ENCODE data around the gene MYORG. TPM values are rescaled to one million over a fixed set of nuclear protein-coding genes. Genes with fewer than 3 reads are reported as not detected.

Gene MYORG
- total RNA-seq, 3 donors from 2014 or later (not counting 1 experiment from before 2014, with no cell fraction given): 0.58 to 0.93 (median 0.92) TPM

DNA sequence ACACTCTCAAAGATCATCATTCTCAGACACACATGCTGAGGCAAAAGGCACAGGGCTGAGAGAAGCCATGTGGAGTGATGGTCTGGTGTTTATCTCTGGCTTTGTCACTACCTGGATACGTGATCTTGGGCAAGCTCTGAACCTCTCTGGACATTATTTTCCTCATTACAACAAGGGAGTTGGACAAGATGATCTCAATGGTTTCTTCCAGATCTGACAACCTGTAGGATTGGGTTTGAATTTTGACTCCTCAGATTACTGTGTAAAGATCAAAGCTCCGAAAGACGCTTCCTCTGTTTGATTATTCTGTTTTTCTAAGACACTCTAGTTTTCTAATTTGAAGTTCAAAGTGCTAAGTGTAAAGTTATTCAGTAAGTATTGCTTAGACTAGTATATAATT lies 27.4 kb downstream of the MYORG start:
- H3K36me3 Mint-ChIP-seq: peaks cover 5% of the 10 kb centered on the region
- no peak for TF ChIP-seq CTCF (IDR thresholded peaks at IDR 0.05)

DNA sequence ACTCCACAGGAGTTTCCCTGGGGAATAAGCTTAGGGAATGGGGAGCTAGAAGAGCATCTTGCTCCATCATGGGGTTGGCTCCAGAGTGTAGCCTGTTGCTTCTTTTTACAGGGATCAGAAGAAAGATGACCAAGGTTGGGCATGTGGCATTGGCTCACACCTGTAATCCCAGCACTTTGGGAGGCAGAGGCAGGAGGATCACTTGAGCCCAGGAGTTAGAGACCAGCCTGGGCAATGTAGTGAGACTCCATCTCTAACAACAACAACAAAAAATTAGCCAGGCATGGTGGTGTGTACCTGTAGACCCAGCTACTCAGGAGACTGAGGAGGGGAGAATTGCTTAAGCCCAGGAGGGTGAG lies 28.9 kb downstream of the MYORG start:
- no peaks in the 10 kb centered on the region for H3K9me3 ChIP-seq (ENCODE audit: control insufficient read depth, insufficient read depth, low read length)
- Mint-ChIP-seq H3K4me1 (no peaks in the 10 kb centered on the region), H3K36me3 (peaks cover 5% of the 10 kb centered on the region), H3K4me3 (no peak overlapping the region), H3K9me3 (no peaks in the 10 kb centered on the region), H3K27me3 (ENCODE audit: low read depth in 2 of 2) (no peaks in the 10 kb centered on the region), H3K27ac (no peak overlapping the region)
- DNase-seq: no peak
- no peak for ATAC-seq
- no peaks in the 10 kb centered on the region for H3K27me3 ChIP-seq (ENCODE audit: control insufficient read depth, insufficient read depth, low read length)
- H3K4me3 ChIP-seq (ENCODE audit: low read length): no peak overlapping the region
- no peak overlapping the region for H3K27ac ChIP-seq (ENCODE audit: low read length)
- peaks cover 8% of the 10 kb centered on the region for H3K36me3 ChIP-seq (ENCODE audit: control insufficient read depth, insufficient read depth, low read length)
- intact Hi-C loops (cut with micrococcal nuclease): no loop called here
- H3K4me1 ChIP-seq (ENCODE audit: control insufficient read depth, insufficient read depth, low read length): no peaks in the 10 kb centered on the region
- no peak for TF ChIP-seq CTCF (IDR thresholded peaks at IDR 0.05)

More for the DNA sequence above, 27.4 kb downstream of the MYORG start:
- no peak overlapping the region for H3K4me3 Mint-ChIP-seq
- H3K27ac Mint-ChIP-seq: no peak overlapping the region
- H3K4me1 Mint-ChIP-seq: no peaks in the 10 kb centered on the region
- Histone ChIP-seq H3K4me3 (ENCODE audit: low read length) (no peak overlapping the region), H3K36me3 (ENCODE audit: control insufficient read depth, insufficient read depth, low read length) (no peaks in the 10 kb centered on the region), H3K9me3 (ENCODE audit: control insufficient read depth, insufficient read depth, low read length) (no peaks in the 10 kb centered on the region), H3K27me3 (ENCODE audit: control insufficient read depth, insufficient read depth, low read length) (no peaks in the 10 kb centered on the region), H3K4me1 (ENCODE audit: control insufficient read depth, insufficient read depth, low read length) (no peaks in the 10 kb centered on the region), H3K27ac (ENCODE audit: low read length) (no peak overlapping the region)
- intact Hi-C loops (cut with micrococcal nuclease): no loop called here
- H3K9me3 Mint-ChIP-seq: no peaks in the 10 kb centered on the region
- H3K27me3 Mint-ChIP-seq (ENCODE audit: low read depth in 2 of 2): no peaks in the 10 kb centered on the region
- no peak for DNase-seq
- 100% methylated on average over 2 of the region's 3 CpGs for WGBS (ENCODE audit: insufficient coverage)
- ATAC-seq: no peak

DNA sequence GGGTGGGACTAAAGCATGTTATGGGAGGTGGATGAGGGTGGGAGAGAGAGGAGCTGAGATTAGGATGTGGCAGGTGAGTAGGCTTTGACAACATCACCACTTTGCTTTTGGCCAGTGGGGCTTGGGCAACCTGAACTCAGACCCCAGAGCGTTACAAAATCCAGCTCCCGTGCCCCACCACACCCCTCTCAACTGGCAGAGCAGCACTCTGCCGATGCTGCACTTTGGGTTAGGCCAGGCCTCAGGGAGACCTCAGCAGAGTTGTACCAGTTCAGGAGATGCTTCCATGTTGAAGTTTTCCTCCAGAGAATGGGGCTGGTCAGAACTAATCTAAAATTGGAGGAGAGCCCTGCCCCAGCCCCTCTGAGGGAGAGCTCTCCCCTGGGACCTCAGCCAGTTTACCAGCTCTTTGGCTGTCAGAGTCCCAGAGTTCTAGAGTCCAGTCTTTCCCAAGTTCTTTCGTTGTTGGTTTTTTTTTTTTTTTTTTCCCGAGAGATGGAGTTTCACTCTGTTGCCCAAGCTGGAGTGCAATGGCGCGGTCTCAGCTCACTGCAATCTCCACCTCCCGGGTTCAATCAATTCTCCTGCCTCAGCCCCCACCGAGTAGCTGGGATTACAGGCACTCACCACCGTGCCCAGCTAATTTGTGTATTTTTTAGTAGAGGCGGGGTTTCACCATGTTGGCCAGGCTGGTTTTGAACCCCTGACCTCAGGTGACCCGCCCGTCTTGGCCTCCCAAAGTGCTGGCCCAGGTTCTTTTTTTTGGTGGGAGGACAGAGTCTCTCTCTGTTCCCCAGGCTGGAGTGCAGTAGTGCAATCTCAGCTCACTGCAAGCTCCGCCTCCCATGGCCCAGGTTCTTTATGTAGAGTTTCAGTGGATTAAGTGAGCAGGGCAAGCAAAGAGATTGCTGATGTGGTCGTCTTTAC lies 29.6 kb downstream of the MYORG start:
- no peak overlapping the region for H3K27ac ChIP-seq (ENCODE audit: low read length)
- peaks cover 14% of the 10 kb centered on the region for H3K36me3 ChIP-seq (ENCODE audit: control insufficient read depth, insufficient read depth, low read length)
- no peaks in the 10 kb centered on the region for H3K9me3 ChIP-seq (ENCODE audit: control insufficient read depth, insufficient read depth, low read length)
- H3K27ac Mint-ChIP-seq: no peak overlapping the region
- H3K36me3 Mint-ChIP-seq: peaks cover 5% of the 10 kb centered on the region
- no peaks in the 10 kb centered on the region for H3K27me3 ChIP-seq (ENCODE audit: control insufficient read depth, insufficient read depth, low read length)
- TF ChIP-seq CTCF (IDR thresholded peaks at IDR 0.05): no peak
- H3K4me1 Mint-ChIP-seq: no peaks in the 10 kb centered on the region
- no peak for ATAC-seq
- no peaks in the 10 kb centered on the region for H3K4me1 ChIP-seq (ENCODE audit: control insufficient read depth, insufficient read depth, low read length)
- intact Hi-C loops (cut with micrococcal nuclease): no loop called here
- H3K4me3 ChIP-seq (ENCODE audit: low read length): no peak overlapping the region
- H3K9me3 Mint-ChIP-seq: no peaks in the 10 kb centered on the region
- H3K4me3 Mint-ChIP-seq: no peak overlapping the region
- H3K27me3 Mint-ChIP-seq (ENCODE audit: low read depth in 2 of 2): no peaks in the 10 kb centered on the region
- no peak for DNase-seq
- 92% methylated on average over 15 of the region's 15 CpGs for WGBS (ENCODE audit: insufficient coverage)

GRCh38 chr9:34343605-34344004 lies 33.1 kb downstream of the MYORG start:
- no peak for DNase-seq
- no peak overlapping the region for H3K27ac ChIP-seq (ENCODE audit: low read length)
- Mint-ChIP-seq H3K27ac (no peak overlapping the region), H3K36me3 (peaks cover 6% of the 10 kb centered on the region), H3K4me1 (no peaks in the 10 kb centered on the region), H3K9me3 (no peaks in the 10 kb centered on the region), H3K27me3 (ENCODE audit: low read depth in 2 of 2) (no peaks in the 10 kb centered on the region), H3K4me3 (no peak overlapping the region)
- peaks cover 39% of the 10 kb centered on the region for H3K36me3 ChIP-seq (ENCODE audit: control insufficient read depth, insufficient read depth, low read length)
- H3K4me3 ChIP-seq (ENCODE audit: low read length): no peak overlapping the region
- intact Hi-C loops (cut with micrococcal nuclease): no loop called here
- WGBS (ENCODE audit: insufficient coverage): 100% methylated on average over 1 of the region's 1 CpG
- no peak for TF ChIP-seq CTCF (IDR thresholded peaks at IDR 0.05)
- H3K27me3 ChIP-seq (ENCODE audit: control insufficient read depth, insufficient read depth, low read length): no peaks in the 10 kb centered on the region
- no peak for ATAC-seq
- H3K9me3 ChIP-seq (ENCODE audit: control insufficient read depth, insufficient read depth, low read length): no peaks in the 10 kb centered on the region
- no peaks in the 10 kb centered on the region for H3K4me1 ChIP-seq (ENCODE audit: control insufficient read depth, insufficient read depth, low read length)
